ENCODE measurements around the gene RNF14.
"Not testable (repeated sequence)": the region's sequence is repeated elsewhere in the genome, so short reads cannot be mapped to it uniquely, and the experiment has no call there.

RNF14 gene

DNA sequence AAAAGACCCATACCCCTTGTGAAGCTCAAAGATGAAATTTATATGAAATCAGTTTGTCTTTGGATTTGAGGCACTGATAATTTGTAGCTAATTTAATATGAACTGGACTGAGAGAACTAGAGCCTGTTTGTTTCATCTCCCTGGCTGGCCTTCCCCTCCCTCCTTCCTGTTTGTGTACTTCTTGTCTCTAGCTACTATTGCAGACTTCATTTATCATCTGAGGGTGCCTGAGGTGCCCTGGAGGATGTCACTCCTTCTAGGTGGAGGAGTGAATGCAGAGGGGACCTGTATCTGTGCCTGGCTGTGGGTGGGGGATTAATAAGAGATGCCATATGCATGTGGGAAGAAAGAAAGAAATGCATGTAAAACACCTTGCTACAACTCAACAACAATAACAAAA lies 66.1 kb downstream of the RNF14 start:
- H3K27ac ChIP-seq: no peak overlapping the region
- TF ChIP-seq, protein P1, sequence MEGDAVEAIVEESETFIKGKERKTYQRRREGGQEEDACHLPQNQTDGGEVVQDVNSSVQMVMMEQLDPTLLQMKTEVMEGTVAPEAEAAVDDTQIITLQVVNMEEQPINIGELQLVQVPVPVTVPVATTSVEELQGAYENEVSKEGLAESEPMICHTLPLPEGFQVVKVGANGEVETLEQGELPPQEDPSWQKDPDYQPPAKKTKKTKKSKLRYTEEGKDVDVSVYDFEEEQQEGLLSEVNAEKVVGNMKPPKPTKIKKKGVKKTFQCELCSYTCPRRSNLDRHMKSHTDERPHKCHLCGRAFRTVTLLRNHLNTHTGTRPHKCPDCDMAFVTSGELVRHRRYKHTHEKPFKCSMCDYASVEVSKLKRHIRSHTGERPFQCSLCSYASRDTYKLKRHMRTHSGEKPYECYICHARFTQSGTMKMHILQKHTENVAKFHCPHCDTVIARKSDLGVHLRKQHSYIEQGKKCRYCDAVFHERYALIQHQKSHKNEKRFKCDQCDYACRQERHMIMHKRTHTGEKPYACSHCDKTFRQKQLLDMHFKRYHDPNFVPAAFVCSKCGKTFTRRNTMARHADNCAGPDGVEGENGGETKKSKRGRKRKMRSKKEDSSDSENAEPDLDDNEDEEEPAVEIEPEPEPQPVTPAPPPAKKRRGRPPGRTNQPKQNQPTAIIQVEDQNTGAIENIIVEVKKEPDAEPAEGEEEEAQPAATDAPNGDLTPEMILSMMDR (conservative IDR thresholded peaks at IDR 0.05): no peak
- no peak for TF ChIP-seq ZFX (IDR thresholded peaks at IDR 0.05)

DNA sequence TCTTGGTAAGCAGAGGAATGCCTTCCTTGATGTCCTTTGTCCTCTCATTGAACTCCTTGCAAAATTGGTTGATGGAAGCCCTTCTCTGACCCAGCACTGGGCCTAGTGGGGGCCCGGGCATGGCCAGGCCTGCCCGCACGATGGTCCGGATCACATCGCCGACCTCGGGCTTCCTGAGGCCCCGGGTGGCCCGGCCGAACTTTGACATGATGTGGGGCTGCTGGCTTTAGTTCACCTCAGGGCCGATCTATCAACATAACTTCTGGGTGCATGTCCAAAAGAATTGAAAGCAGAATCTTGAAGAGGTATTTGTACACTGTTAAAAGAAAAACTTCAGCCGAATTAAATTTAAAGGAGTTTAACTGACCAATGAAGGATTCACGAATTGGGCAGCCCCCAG lies 68.0 kb downstream of the RNF14 start:
- no peak for TF ChIP-seq ZFX (IDR thresholded peaks at IDR 0.05)
- TF ChIP-seq, protein P1 (conservative IDR thresholded peaks at IDR 0.05): no peak
- no peak overlapping the region for H3K27ac ChIP-seq

DNA sequence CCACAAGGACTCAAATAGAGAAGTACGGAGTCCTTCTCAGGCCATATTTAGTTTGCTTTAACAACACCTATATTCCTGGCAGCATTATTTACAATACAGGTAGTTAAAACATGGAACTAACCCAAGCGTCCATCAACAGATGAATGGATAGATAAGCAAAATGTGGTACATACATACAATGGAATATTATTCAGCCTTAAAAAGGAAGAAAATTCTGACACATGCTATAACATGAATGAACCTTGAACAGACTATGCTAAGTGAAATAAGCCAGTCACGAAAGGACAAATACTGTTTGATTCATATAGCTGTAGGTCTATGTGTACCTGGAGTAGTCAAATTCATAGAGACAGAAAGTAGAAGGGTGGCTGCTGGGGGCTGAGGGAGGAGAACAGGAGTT lies 68.7 kb downstream of the RNF14 start:
- not testable (repeated sequence) for H3K27ac ChIP-seq

DNA sequence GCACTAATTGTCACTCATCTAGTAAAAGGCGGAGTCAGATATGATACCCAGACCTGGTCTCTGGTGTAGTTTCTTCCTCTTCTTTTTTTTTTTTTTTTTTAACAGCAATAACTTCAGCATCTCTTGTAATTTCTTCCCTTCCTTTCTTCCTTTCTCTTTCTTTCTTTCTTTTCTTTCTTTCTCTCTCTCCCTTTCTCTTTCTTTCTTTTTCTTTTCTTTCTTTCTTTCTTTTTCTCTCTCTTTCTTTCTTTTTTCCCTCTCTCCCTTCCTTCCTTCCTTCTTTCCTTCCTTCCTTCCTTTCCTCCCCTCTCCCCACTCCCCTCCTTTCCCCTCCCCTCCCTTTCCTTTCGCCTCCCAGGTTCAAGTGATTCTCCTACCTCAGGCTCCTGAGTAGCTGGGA lies 69.8 kb downstream of the RNF14 start:
- TF ChIP-seq ZFX (IDR thresholded peaks at IDR 0.05): no peak
- TF ChIP-seq, protein P1 (conservative IDR thresholded peaks at IDR 0.05): no peak
- no peak overlapping the region for H3K27ac ChIP-seq

All from C4-2B (cell line).